H9 (cell line): ENCODE data around the gene HSPA13. TPM values are rescaled to one million over a fixed set of nuclear protein-coding genes. Genes with fewer than 3 reads are reported as not detected.
A peak's percentile ranks its signal among the peaks of the same experiment; 100 is the strongest.

Experiments used
- DNase-seq: peaks from one replicate; pipeline ENCODE4 v3.0.0-alpha.2; 2017
- H2AFZ ChIP-seq: one replicate; pipeline ENCODE4 v1.6.1; 2013; ENCODE audit warnings: mild to moderate bottlenecking, low read length, control low read depth, moderate library complexity
- H2AK5ac ChIP-seq: 2 replicates; pipeline ENCODE4 v1.6.1; 2013; ENCODE audit warnings: low read length, control low read depth, mixed read lengths; ENCODE audit not compliant: insufficient read length
- H2BK120ac ChIP-seq: one replicate; pipeline ENCODE4 v1.6.1; 2013; ENCODE audit warnings: low read depth, mild to moderate bottlenecking, low read length, control low read depth, inconsistent platforms; ENCODE audit not compliant: poor library complexity, severe bottlenecking
- H2BK12ac ChIP-seq: 2 replicates; pipeline ENCODE4 v1.6.1; 2013; ENCODE audit warnings: low read length, control low read depth, mixed read lengths, low read depth; ENCODE audit not compliant: insufficient read length
- H2BK15ac ChIP-seq: 2 replicates; pipeline ENCODE4 v1.6.1; 2013; ENCODE audit warnings: low read depth, low read length, control low read depth
- H2BK20ac ChIP-seq: one replicate; pipeline ENCODE4 v1.6.1; 2013; ENCODE audit warnings: low read depth, mild to moderate bottlenecking, low read length, control low read depth, inconsistent platforms; ENCODE audit not compliant: poor library complexity, severe bottlenecking
- H2BK5ac ChIP-seq: 2 replicates; pipeline ENCODE4 v1.6.1; 2013; ENCODE audit warnings: low read length, control low read depth, mixed read lengths; ENCODE audit not compliant: insufficient read length
- H3K14ac ChIP-seq: 2 replicates; pipeline ENCODE4 v1.6.1; 2013; ENCODE audit warnings: low read length, control low read depth; ENCODE audit not compliant: insufficient read depth
- H3K18ac ChIP-seq: 2 replicates; pipeline ENCODE4 v1.6.1; 2013; ENCODE audit warnings: low read depth, mild to moderate bottlenecking, mixed read lengths, low read length, control low read depth; ENCODE audit not compliant: insufficient read length
- H3K23ac ChIP-seq: 2 replicates; pipeline ENCODE4 v1.6.1; 2013; ENCODE audit warnings: low read length, control low read depth, mixed read lengths, low read depth; ENCODE audit not compliant: insufficient read length
- H3K23me2 ChIP-seq: 2 replicates; pipeline ENCODE4 v1.6.1; 2013; ENCODE audit warnings: low read depth, mild to moderate bottlenecking, mixed read lengths, low read length, control low read depth; ENCODE audit not compliant: insufficient read length, poor library complexity, severe bottlenecking
- H3K27ac ChIP-seq: 2 replicates; pipeline ENCODE4 v1.5.1; 2013; ENCODE audit warnings: low read length, control low read depth, mixed read lengths, low read depth; ENCODE audit not compliant: insufficient read length
- H3K27me3 ChIP-seq: 2 replicates; pipeline ENCODE4 v1.6.1; 2013; ENCODE audit warnings: low read length, control low read depth, inconsistent platforms; ENCODE audit not compliant: insufficient read depth
- H3K4ac ChIP-seq: 2 replicates; pipeline ENCODE4 v1.6.1; 2013; ENCODE audit warnings: low read depth, mild to moderate bottlenecking, control low read depth, inconsistent platforms, low read length, moderate library complexity
- H3K4me1 ChIP-seq: 2 replicates; pipeline ENCODE4 v1.6.1; 2013; ENCODE audit warnings: low read length, control low read depth, inconsistent platforms; ENCODE audit not compliant: insufficient read depth
- H3K4me2 ChIP-seq: 2 replicates; pipeline ENCODE4 v1.6.1; 2013; ENCODE audit warnings: low read length, control low read depth, mixed read lengths; ENCODE audit not compliant: insufficient read length, insufficient read depth
- H3K56ac ChIP-seq: 2 replicates; pipeline ENCODE4 v1.6.1; 2013; ENCODE audit warnings: low read depth, mild to moderate bottlenecking, mixed read lengths, low read length, control low read depth; ENCODE audit not compliant: insufficient read length
- H3K79me1 ChIP-seq: 2 replicates; pipeline ENCODE4 v1.6.1; 2013; ENCODE audit warnings: low read depth, mild to moderate bottlenecking, moderate library complexity, low read length, control low read depth, inconsistent platforms; ENCODE audit not compliant: insufficient read depth, poor library complexity, severe bottlenecking
- H3K79me2 ChIP-seq: 2 replicates; pipeline ENCODE4 v1.6.1; 2013; ENCODE audit warnings: low read length, control low read depth, inconsistent platforms; ENCODE audit not compliant: insufficient read depth
- H3K9ac ChIP-seq: 2 replicates; pipeline ENCODE4 v1.6.1; 2013; ENCODE audit warnings: low read length, control low read depth, mixed read lengths; ENCODE audit not compliant: insufficient read length; ENCODE audit errors: extremely low read depth
- H3K9me3 ChIP-seq: one replicate; pipeline ENCODE4 v1.6.1; 2013; ENCODE audit warnings: low read depth, low read length, inconsistent platforms; ENCODE audit not compliant: control insufficient read depth
- H3T11ph ChIP-seq: one replicate; pipeline ENCODE4 v1.6.1; 2013; ENCODE audit warnings: mild to moderate bottlenecking, low read length, control low read depth, inconsistent platforms
- H4K20me1 ChIP-seq: one replicate; pipeline ENCODE4 v1.6.1; 2013; ENCODE audit not compliant: control insufficient read depth, insufficient read length, insufficient read depth
- H4K5ac ChIP-seq: 2 replicates; pipeline ENCODE4 v1.6.1; 2013; ENCODE audit warnings: low read depth, mild to moderate bottlenecking, mixed read lengths, low read length, control low read depth; ENCODE audit not compliant: insufficient read length
- H4K8ac ChIP-seq: replicated peaks from 2 replicates; pipeline ENCODE4 v1.6.1; 2013; ENCODE audit warnings: low read length, control low read depth, mixed read lengths, low read depth; ENCODE audit not compliant: insufficient read length
- H4K91ac ChIP-seq: 2 replicates; pipeline ENCODE4 v1.6.1; 2013; ENCODE audit warnings: low read depth, mild to moderate bottlenecking, moderate library complexity, mixed read lengths, low read length, control low read depth; ENCODE audit not compliant: insufficient read length
- H3K27ac Mint-ChIP-seq, 3 experiments: 2 replicates in 2 of 3; 3 replicates in 1 of 3; pipeline ENCODE4 v1.8.0; 2020 to 2021; ENCODE audit warnings: mixed read lengths in 3 of 3, mild to moderate bottlenecking in 1 of 3, moderate library complexity in 1 of 3
- H3K27me3 Mint-ChIP-seq: 2 replicates; pipeline ENCODE4 v1.8.0; 2021; ENCODE audit warnings: low read depth, mild to moderate bottlenecking, moderate library complexity, mixed read lengths
- H3K36me3 Mint-ChIP-seq, 3 experiments: 2 replicates in 2 of 3; 3 replicates in 1 of 3; pipeline ENCODE4 v1.8.0; 2020 to 2021; ENCODE audit warnings: low read depth in 3 of 3, mixed read lengths in 3 of 3; ENCODE audit not compliant: insufficient read depth in 1 of 3
- H3K4me1 Mint-ChIP-seq, 2 experiments: 2 replicates each; pipeline ENCODE4 v1.8.0; 2020; ENCODE audit warnings: mixed read lengths in 2 of 2
- H3K4me3 Mint-ChIP-seq, 2 experiments: 2 replicates in 1 of 2; 3 replicates in 1 of 2; pipeline ENCODE4 v1.8.0; 2020 to 2021; ENCODE audit warnings: mild to moderate bottlenecking in 2 of 2, mixed read lengths in 2 of 2, moderate library complexity in 1 of 2
- H3K9me3 Mint-ChIP-seq, 2 experiments: 2 replicates in 1 of 2; 3 replicates in 1 of 2; pipeline ENCODE4 v1.8.0; 2020; ENCODE audit warnings: mild to moderate bottlenecking in 2 of 2, mixed read lengths in 2 of 2, moderate library complexity in 1 of 2
- WGBS: extraction: QIAGEN DNeasy Blood & Tissue Kit; methylation state at CpG from one replicate; pipeline ENCODE4 v1.1.7; 2013; ENCODE audit warnings: missing lambda C conversion rate, low lambda C conversion rate, mixed read lengths; ENCODE audit not compliant: insufficient read length; ENCODE audit errors: extremely low coverage; 5-methylcytosine and 5-hydroxymethylcytosine counted together
- total RNA-seq: library from RNA; stranded (reverse); gene quantifications from 2 replicates; pipeline ENCODE4 v1.2.1, GENCODE V29; 2021
- TF ChIP-seq, protein P1 (sequence below): fragments of 200-600 bp; sonication (generic); conservative IDR thresholded peaks from 3 replicates; pipeline ENCODE4 v1.8.0; 2021; ENCODE audit warnings: antibody characterized with exemption, mild to moderate bottlenecking

HSPA13 gene
- total RNA-seq, 1 experiment from 2014 or later, result 32.6 TPM

DNA sequence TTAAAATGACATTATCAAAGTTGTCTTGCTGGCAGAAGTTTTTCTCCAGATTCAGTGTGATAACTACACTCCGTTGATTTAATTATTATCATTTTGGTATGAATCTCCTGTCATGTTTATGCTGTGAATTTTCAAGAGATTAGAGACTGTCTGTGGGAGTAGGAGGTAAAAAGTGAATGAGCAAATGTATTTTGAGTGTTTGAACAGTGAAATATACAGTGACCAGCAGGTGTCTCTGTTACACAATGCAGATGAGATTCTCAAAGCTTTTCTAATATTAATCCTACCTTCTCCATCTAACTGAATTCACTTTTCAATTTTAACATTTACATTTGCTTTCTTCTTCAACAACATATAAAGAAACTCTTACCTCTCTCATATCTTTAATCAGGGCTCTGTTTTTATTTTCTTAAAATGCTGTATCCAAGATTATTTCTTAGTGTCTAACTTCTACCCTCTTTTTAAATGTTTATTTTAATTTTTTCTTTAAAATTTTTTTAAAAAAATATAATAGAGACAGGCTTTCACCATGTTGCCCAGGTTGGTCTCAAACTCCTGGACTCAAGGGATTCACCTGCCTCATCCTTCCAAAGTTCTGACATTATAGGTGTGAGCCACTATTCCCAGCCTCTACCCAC is 20.9 kb upstream of the HSPA13 start:
- H2BK120ac ChIP-seq, result no peak overlapping the region
- H3K18ac ChIP-seq, result no peak overlapping the region
- TF ChIP-seq, protein P1, sequence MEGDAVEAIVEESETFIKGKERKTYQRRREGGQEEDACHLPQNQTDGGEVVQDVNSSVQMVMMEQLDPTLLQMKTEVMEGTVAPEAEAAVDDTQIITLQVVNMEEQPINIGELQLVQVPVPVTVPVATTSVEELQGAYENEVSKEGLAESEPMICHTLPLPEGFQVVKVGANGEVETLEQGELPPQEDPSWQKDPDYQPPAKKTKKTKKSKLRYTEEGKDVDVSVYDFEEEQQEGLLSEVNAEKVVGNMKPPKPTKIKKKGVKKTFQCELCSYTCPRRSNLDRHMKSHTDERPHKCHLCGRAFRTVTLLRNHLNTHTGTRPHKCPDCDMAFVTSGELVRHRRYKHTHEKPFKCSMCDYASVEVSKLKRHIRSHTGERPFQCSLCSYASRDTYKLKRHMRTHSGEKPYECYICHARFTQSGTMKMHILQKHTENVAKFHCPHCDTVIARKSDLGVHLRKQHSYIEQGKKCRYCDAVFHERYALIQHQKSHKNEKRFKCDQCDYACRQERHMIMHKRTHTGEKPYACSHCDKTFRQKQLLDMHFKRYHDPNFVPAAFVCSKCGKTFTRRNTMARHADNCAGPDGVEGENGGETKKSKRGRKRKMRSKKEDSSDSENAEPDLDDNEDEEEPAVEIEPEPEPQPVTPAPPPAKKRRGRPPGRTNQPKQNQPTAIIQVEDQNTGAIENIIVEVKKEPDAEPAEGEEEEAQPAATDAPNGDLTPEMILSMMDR, result peak; percentile 68
- H3K56ac ChIP-seq, result no peak overlapping the region
- Mint-ChIP-seq H3K27me3 (no peaks in the 10 kb centered on the region), H3K27ac (no peak overlapping the region; a peak in 1 of 7 replicates), H3K4me3 (no peak overlapping the region), H3K4me1 (peaks cover 0 to 6% of the 10 kb centered on the region in 2 experiments; a peak in 1 of 4 replicates), H3K36me3 (0 out of 7 replicates have a peak, but pooled peaks cover 0 to 2% (median 0%) of the 10 kb centered on the region in 3 experiments), H3K9me3 (peaks cover 5% of the 10 kb centered on the region in 2 experiments)
- no peak overlapping the region for H4K5ac ChIP-seq
- H3T11ph ChIP-seq, result no peak overlapping the region
- no peak overlapping the region for H2AK5ac ChIP-seq
- no peaks in the 10 kb centered on the region for H3K23me2 ChIP-seq
- DNase-seq, result no peak
- no peak overlapping the region for H2BK5ac ChIP-seq
- H2BK20ac ChIP-seq, result no peak overlapping the region
- no peak overlapping the region for H3K23ac ChIP-seq
- no peak overlapping the region for H2AFZ ChIP-seq
- H3K4me1 ChIP-seq, result no peaks in the 10 kb centered on the region
- H2BK12ac ChIP-seq, result no peak overlapping the region
- no peaks in the 10 kb centered on the region for H3K9me3 ChIP-seq
- H4K91ac ChIP-seq, result no peak overlapping the region
- no peak overlapping the region for H4K8ac ChIP-seq
- no peak overlapping the region for H3K9ac ChIP-seq
- no peak overlapping the region for H3K14ac ChIP-seq
- no peak overlapping the region for H3K4ac ChIP-seq
- no peak overlapping the region for H3K27ac ChIP-seq
- no peaks in the 10 kb centered on the region for H3K27me3 ChIP-seq
- no CpG with 5 or more reads among the region's 1 CpG for WGBS
- H3K79me1 ChIP-seq, result no peaks in the 10 kb centered on the region
- H4K20me1 ChIP-seq, result no peaks in the 10 kb centered on the region
- H3K79me2 ChIP-seq, result no peaks in the 10 kb centered on the region
- no peak overlapping the region for H3K4me2 ChIP-seq
- no peak overlapping the region for H2BK15ac ChIP-seq
